Thyroid gland (tissue), 4 donors: ENCODE data around the gene POC1A. TPM values are rescaled to one million over a fixed set of nuclear protein-coding genes. Genes with fewer than 3 reads are reported as not detected.
A peak's percentile ranks its signal among the peaks of the same experiment; 100 is the strongest.
"Not testable (repeated sequence)": the region's sequence is repeated elsewhere in the genome, so short reads cannot be mapped to it uniquely, and the experiment has no call there.

Experiments used
- DNase-seq, 2 donors: peaks; one replicate each; pipeline ENCODE4 v3.0.0-alpha.2; 2019
- H3K27ac ChIP-seq, 3 donors: fragments of 200-600 bp; sonication (generic); 1 replicate in 2 of 3; 2 replicates in 1 of 3; pipeline ENCODE4 v1.5.1; 2016 to 2019; ENCODE audit warnings: mild to moderate bottlenecking in 1 of 3, moderate library complexity in 1 of 3
- H3K27me3 ChIP-seq: fragments of 200-600 bp; sonication (generic); one replicate; pipeline ENCODE4 v1.5.1; 2019
- H3K36me3 ChIP-seq, 2 donors: fragments of 200-600 bp; sonication (generic); one replicate each; pipeline ENCODE4 v1.5.1; 2016 to 2019
- H3K4me1 ChIP-seq, 2 donors: fragments of 200-600 bp; sonication (generic); one replicate each; pipeline ENCODE4 v1.5.1; 2017 to 2019
- H3K4me3 ChIP-seq, 3 donors: fragments of 200-600 bp; sonication (generic); replicated peaks in 1 of 3; 1 replicate in 2 of 3; 2 replicates in 1 of 3; pipeline ENCODE4 v1.5.1; 2016; ENCODE audit warnings: mild to moderate bottlenecking in 1 of 3
- H3K9me3 ChIP-seq: fragments of 200-600 bp; sonication (generic); one replicate; pipeline ENCODE4 v1.5.1; 2017
- CTCF ChIP-seq, 6 experiments: fragments of 200-600 bp in 3 of 6; fragments of 450-650 bp in 3 of 6; sonication (generic) in 3 of 6; IDR thresholded peaks; one replicate each; pipeline ENCODE4 v1.5.1; 2016 to 2019; ENCODE audit warnings: antibody characterized with exemption in 6 of 6, mild to moderate bottlenecking in 2 of 6, inconsistent platforms in 1 of 6, moderate library complexity in 1 of 6
- POLR2A ChIP-seq, 2 donors: fragments of 450-650 bp; IDR thresholded peaks; one replicate each; pipeline ENCODE4 v1.6.1; 2017; ENCODE audit warnings: antibody characterized with exemption in 2 of 2, mild to moderate bottlenecking in 2 of 2, moderate library complexity in 1 of 2
- WGBS, 2 donors: methylation state at CpG; one replicate each; pipeline ENCODE4 v1.1.5; 2017; 5-methylcytosine and 5-hydroxymethylcytosine counted together
- intact Hi-C: fragments of 100-400 bp; cut with DNase I; formaldehyde crosslinking; loops from one replicate; pipeline ENCODE4 v1.15.1; 2023
- total RNA-seq, 4 donors: library from RNA; depleted of rRNA; stranded (reverse); fragments of >200 nt; gene quantifications; one replicate each; pipeline ENCODE4 v1.2.3, GENCODE V29; 2016

Gene POC1A
- total RNA-seq, 4 donors from 2014 or later, result 0.40 to 2.8 (median 1.5) TPM

GRCh38 chr3:52044869-52045619 lies 109.2 kb downstream of the POC1A start:
- H3K9me3 ChIP-seq, result no peaks in the 10 kb centered on the region
- 96 to 97% methylated on average over 13 to 18 of the region's 18 CpGs for WGBS, 2 donors
- peaks cover 4 to 12% of the 10 kb centered on the region in 2 donors for H3K36me3 ChIP-seq
- no peaks in the 10 kb centered on the region for H3K27me3 ChIP-seq
- intact Hi-C loops, result no loop called here
- no peak overlapping the region for H3K27ac ChIP-seq
- DNase-seq, result no peak
- H3K4me3 ChIP-seq, result no peak overlapping the region
- peaks cover 17 to 35% of the 10 kb centered on the region in 2 donors for H3K4me1 ChIP-seq
- TF ChIP-seq CTCF (IDR thresholded peaks at IDR 0.05), result no peak
- no peak for TF ChIP-seq POLR2A (IDR thresholded peaks at IDR 0.05)

GRCh38 chr3:52043750-52044149 lies 110.5 kb downstream of the POC1A start:
- WGBS, 2 donors, result 91 to 100% methylated on average over 1 to 6 of the region's 6 CpGs
- Histone ChIP-seq H3K9me3 (no peaks in the 10 kb centered on the region), H3K4me3 (no peak overlapping the region), H3K27ac (no peak overlapping the region), H3K4me1 (peaks cover 24 to 48% of the 10 kb centered on the region in 2 donors), H3K27me3 (no peaks in the 10 kb centered on the region), H3K36me3 (no peaks in the 10 kb centered on the region)
- TF ChIP-seq CTCF (IDR thresholded peaks at IDR 0.05) (no peak), POLR2A (IDR thresholded peaks at IDR 0.05) (no peak)
- DNase-seq, result no peak
- intact Hi-C loops, result no loop called here

GRCh38 chr3:52043039-52043438 lies 111.2 kb downstream of the POC1A start:
- peaks cover 24 to 50% of the 10 kb centered on the region in 2 donors for H3K4me1 ChIP-seq
- WGBS, 2 donors, result 93 to 96% methylated on average over 1 of the region's 1 CpG
- H3K4me3 ChIP-seq, intact Hi-C loops, DNase-seq, H3K36me3 ChIP-seq, H3K9me3 ChIP-seq, H3K27me3 ChIP-seq, H3K27ac ChIP-seq: not testable (repeated sequence)

GRCh38 chr3:52041118-52041731 lies 113.0 kb downstream of the POC1A start:
- intact Hi-C loops, result no loop called here
- Histone ChIP-seq H3K27me3 (no peaks in the 10 kb centered on the region), H3K27ac (no peak overlapping the region), H3K36me3 (no peaks in the 10 kb centered on the region), H3K4me1 (peaks cover 11 to 38% of the 10 kb centered on the region in 2 donors), H3K4me3 (no peak overlapping the region), H3K9me3 (no peaks in the 10 kb centered on the region)
- no peak for DNase-seq
- WGBS, 2 donors, result 88 to 91% methylated on average over 10 of the region's 10 CpGs
- no peak for TF ChIP-seq CTCF (IDR thresholded peaks at IDR 0.05)
- TF ChIP-seq POLR2A (IDR thresholded peaks at IDR 0.05), result no peak

- 73 to 86% methylated on average over 8 of the region's 8 CpGs for WGBS, 2 donors
- Histone ChIP-seq H3K4me1 (peaks cover 11 to 35% of the 10 kb centered on the region in 2 donors), H3K36me3 (no peaks in the 10 kb centered on the region), H3K27me3 (no peaks in the 10 kb centered on the region), H3K27ac (peak overlapping the region in 2 of 3 donors; percentile 62 to 63), H3K4me3 (no peak overlapping the region), H3K9me3 (no peaks in the 10 kb centered on the region)
- DNase-seq, result no peak
- intact Hi-C loops, result no loop called here
- TF ChIP-seq CTCF (IDR thresholded peaks at IDR 0.05), result no peak
- no peak for TF ChIP-seq POLR2A (IDR thresholded peaks at IDR 0.05)
Measured at GRCh38 chr3:52040600-52040999, 113.6 kb downstream of the POC1A start.
